SH-SY5Y (cell line): Measurements from ENCODE around the gene CUBN.

Source experiments
- GATA2 ChIP-seq: IDR thresholded peaks from 2 replicates; pipeline ENCODE4 v1.6.1; 2011; ENCODE audit warnings: mild to moderate bottlenecking, low read depth, low read length
- GATA3 ChIP-seq: IDR thresholded peaks from 2 replicates; pipeline ENCODE4 v1.6.1; 2011; ENCODE audit warnings: low read depth, mild to moderate bottlenecking, low read length, moderate library complexity

The CUBN gene

DNA sequence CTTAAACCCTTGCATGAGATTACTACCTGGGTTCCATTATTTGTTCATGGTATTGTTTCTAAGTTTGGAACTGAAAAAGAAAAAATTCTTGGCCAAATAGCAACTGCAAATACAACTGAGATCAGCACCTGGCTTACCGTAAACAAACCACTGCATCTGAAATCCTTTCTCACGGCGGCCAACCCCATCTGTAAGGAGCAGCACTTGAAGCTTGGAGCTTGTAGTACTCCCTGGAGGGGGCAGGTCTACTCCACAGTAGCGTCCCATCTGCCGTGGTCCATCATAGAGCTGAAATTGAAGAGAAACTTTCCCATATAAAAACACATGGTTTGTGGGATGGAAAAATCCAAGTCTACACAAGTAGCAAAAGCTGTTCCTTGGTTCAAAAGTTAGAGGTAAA is 109.9 kb downstream of the CUBN start:
- TF ChIP-seq GATA3 (no peak), GATA2 (no peak)

- no peak for TF ChIP-seq GATA3
- TF ChIP-seq GATA2, result no peak
Observed at GRCh38 chr10:17010363-17011145, 119.1 kb downstream of the CUBN start.

DNA sequence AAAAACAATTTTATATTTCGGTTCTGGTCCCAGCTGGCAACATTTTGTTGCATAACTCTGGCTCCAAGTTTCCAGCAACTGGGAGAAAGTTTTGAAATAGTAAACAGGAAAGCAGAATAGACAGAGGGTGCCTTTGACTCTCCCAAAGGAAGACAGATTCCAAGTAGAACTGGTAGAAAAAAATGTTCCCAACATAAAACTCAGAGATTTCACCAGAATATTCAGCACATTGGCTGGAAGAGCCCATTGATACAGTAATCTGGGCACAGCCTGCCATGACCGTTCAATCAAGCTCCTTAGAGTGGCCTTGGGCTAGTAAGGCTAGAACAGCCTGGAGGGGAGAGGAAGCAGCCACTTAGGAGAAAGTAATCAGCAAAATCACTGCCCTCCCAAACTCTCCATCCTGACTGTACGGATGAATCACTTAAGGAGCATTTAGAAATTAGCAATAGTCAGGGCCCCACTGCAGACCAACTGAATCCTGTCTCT is 120.4 kb downstream of the CUBN start:
- TF ChIP-seq GATA2 (no peak), GATA3 (no peak)

DNA sequence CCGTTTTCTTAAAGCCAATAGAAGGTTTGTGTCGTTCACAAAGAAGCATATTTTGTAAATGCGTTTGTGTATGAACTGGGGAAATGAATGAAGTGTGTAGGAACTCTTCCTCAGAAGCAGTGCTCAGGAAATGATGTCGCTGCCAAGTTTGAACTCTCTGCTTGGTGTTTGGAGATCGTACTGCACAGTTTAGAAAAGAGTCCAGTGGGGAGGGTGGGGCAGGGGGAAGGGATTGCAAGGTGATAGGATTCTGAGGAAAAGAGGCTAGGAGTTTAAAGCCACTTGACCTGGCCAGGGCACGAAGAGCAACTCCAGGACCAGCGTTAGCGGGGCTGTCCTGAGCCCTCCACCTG is 122.2 kb downstream of the CUBN start:
- TF ChIP-seq GATA2 (no peak), GATA3 (no peak)

- TF ChIP-seq GATA3 (no peak), GATA2 (no peak)
Observed at GRCh38 chr10:17006631-17007417, 122.8 kb downstream of the CUBN start.

DNA sequence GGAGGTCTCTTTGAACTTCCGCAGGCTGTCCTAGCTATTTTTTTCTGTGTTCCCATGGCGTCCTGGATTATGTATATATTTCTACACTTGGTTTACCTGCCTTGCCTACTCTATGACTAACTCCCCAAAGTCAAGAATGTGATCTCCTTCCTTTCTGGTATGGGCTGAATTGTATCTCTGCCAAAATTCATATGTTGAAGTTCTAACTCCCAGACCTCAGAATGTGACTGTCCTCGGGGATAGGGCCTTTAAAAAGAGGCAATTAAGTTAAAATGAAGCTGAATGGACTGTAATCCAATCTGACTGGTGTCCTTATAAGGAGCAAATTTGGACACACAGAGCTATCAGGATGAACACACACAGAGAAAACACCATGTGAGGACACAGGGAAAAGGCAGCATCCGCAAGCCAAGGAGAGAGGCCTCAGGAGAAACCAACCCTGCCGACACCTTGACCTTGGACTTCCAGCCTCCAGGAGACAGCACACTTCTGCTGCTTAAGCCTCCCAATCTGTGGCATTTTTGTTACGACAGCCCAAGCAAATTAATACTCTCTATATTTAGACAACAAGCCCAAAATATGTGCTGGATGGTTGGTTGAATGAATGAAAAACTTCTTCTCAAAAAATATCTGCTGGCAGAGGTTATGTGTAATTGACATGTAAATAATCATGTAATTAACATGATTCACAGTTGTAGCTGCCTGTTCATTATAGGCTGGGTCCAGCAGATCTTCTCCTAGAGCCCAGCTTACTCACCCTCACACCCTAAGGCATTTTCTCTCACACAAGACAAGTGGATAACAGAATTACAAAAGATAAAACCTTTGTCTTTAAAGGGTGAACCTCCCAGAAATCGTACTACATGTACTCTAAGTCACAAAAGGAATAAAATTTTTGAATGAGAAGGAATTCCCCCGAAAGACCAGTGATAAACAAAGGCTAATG is 123.7 kb downstream of the CUBN start:
- TF ChIP-seq GATA2 (no peak), GATA3 (no peak)

DNA sequence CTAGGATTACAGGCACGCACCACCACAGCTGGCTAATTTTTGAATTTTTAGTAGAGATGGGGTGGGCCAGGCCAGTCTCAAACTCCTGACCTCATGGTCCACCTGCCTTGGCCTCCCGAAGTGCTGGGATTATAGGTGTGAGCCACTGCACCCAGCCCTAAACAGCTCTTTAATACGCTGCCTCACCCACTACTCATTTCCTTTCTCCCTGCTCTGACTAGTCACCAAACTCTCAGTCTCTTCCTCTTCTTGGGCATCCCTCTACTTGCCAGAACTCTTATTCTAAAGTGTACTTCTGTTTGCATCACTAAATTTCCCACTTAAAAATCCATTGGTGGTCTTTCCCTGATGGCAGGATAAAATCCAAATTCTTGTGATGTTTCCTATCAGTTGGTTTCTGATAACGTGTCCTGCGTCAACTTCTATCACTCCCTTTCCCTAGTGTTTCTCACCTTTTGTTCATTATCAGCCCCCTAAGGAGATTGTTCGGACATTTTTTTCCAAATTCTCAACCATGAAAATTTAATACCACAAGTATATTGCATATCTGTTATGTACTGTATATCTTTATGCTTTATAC is 124.7 kb downstream of the CUBN start:
- TF ChIP-seq GATA2 (no peak), GATA3 (no peak)

GRCh38 chr10:17003651-17004286 is 125.8 kb downstream of the CUBN start:
- TF ChIP-seq GATA3 (no peak), GATA2 (no peak)

DNA sequence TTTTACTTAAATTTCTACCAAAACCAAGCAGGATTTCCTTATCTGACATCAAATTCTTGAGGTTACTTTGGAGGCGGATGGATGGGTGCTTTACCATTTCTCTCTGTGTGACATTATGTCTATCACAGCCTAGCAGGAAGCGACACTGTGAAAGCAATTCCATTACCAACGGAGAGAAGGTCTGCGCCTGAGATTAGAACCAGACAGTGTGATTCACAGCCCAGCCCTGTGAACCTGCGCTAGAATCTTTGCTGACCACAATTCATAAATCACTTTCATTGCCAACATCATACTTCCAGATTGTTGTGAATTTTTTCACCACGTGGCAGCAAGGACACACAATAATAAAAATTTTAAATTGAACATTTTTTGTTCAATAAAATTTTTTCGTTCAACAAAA is 126.5 kb downstream of the CUBN start:
- TF ChIP-seq GATA3 (no peak), GATA2 (no peak)

GRCh38 chr10:17001961-17002749 is 127.5 kb downstream of the CUBN start:
- TF ChIP-seq GATA2 (no peak), GATA3 (no peak)

GRCh38 chr10:17001297-17001744 is 128.3 kb downstream of the CUBN start:
- TF ChIP-seq GATA3, result no peak
- no peak for TF ChIP-seq GATA2

DNA sequence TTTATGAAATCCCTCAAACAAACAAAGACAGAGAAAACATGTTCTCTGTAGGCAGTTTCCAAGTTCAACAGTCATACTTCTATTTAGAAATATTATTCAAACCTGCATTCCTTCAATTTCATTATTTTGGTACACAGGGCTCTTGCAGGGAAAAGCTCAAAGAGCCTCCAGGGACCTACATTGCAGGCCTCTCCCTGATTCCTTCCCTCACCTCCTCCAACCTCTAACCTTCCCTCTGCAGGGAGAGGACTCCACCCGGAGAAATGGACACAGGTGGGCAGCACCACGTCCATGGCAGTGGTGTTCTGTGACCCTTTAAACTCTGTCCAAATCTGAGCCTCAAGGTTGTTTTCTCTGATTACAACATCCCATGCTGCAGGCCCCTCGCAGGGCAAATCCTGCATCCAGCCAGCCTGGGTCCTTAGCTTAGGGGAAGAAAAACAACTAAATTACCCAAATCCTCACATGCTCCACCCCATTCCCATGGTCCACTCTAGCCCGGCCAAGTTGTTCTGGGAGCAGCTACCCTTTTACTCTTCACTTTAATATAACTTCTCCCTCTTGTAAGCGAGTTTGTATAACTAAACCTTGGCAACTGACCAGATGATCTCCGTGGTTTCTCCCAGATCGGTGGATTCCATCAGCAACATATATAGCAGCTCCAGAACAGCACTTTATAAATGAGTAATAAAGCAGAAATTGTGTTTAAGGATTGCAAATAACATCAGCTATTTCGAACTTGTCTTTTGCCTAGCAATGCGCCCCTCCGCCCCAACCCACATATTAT is 129.8 kb downstream of the CUBN start:
- no peak for TF ChIP-seq GATA2
- TF ChIP-seq GATA3, result no peak
